GM19455 (cell line): ENCODE measurements around the gene CCDC13.

Source experiments
- ATAC-seq: cut with Tn5 transposase; IDR thresholded peaks from one replicate; pipeline ENCODE4 v1.9.1; 2021; ENCODE audit not compliant: unreplicated experiment

CCDC13 gene

GRCh38 chr3:42800251-42800650 lies 27.2 kb upstream of the CCDC13 start:
- ATAC-seq: no peak

GRCh38 chr3:42799376-42799775 lies 26.3 kb upstream of the CCDC13 start:
- no peak for ATAC-seq

- ATAC-seq: no peak
These were observed 23.4 kb upstream of the CCDC13 start for GRCh38 chr3:42796332-42796885.

GRCh38 chr3:42795621-42796181 lies 22.6 kb upstream of the CCDC13 start:
- ATAC-seq: no peak

- ATAC-seq: no peak
These were observed 17.7 kb upstream of the CCDC13 start for GRCh38 chr3:42790714-42791229.

GRCh38 chr3:42786631-42787030 lies 13.6 kb upstream of the CCDC13 start:
- no peak for ATAC-seq

- ATAC-seq: no peak
These were observed 13.2 kb upstream of the CCDC13 start for GRCh38 chr3:42786212-42786611.

- ATAC-seq: peak; percentile 79
These were observed 8.0 kb upstream of the CCDC13 start for GRCh38 chr3:42780892-42781700.

- ATAC-seq: no peak
These were observed 7.3 kb upstream of the CCDC13 start for GRCh38 chr3:42780398-42780797.

- ATAC-seq: no peak
These were observed 5.6 kb upstream of the CCDC13 start for GRCh38 chr3:42778644-42779043.

- ATAC-seq: peak; percentile 23
These were observed 327 bp upstream of the CCDC13 start for GRCh38 chr3:42773409-42773751.

GRCh38 chr3:42771271-42771670 lies 1.8 kb downstream of the CCDC13 start:
- ATAC-seq: no peak

- no peak for ATAC-seq
These were observed 3.4 kb downstream of the CCDC13 start for GRCh38 chr3:42769477-42770131.

- ATAC-seq: no peak
These were observed 8.3 kb downstream of the CCDC13 start for GRCh38 chr3:42764561-42765295.

- ATAC-seq: no peak
These were observed 8.9 kb downstream of the CCDC13 start for GRCh38 chr3:42764115-42764514.

- ATAC-seq: no peak
These were observed 10.0 kb downstream of the CCDC13 start for GRCh38 chr3:42763021-42763420.

GRCh38 chr3:42762046-42762724 lies 10.9 kb downstream of the CCDC13 start:
- ATAC-seq: no peak

- no peak for ATAC-seq
These were observed 14.9 kb downstream of the CCDC13 start for GRCh38 chr3:42758126-42758525.

GRCh38 chr3:42756681-42757213 lies 16.3 kb downstream of the CCDC13 start:
- ATAC-seq: no peak
